Left forelimb (tissue), 1 donor: ENCODE results near the gene PLA2R1.
"Not testable (repeated sequence)": the region's sequence is repeated elsewhere in the genome, so short reads cannot be mapped to it uniquely, and the experiment has no call there.

Experiments
- DNase-seq: peaks from one replicate; pipeline ENCODE4 v3.0.0-alpha.2; 2018; ENCODE audit warnings: low spot score

PLA2R1 gene

GRCh38 chr2:159982842-159983785, 79.3 kb downstream of the PLA2R1 start:
- no peak for DNase-seq

GRCh38 chr2:159982270-159982669, 80.1 kb downstream of the PLA2R1 start:
- no peak for DNase-seq

- no peak for DNase-seq
These were observed 85.8 kb downstream of the PLA2R1 start for GRCh38 chr2:159976527-159977160.

- no peak for DNase-seq
These were observed 89.1 kb downstream of the PLA2R1 start for GRCh38 chr2:159973325-159973724.

GRCh38 chr2:159971365-159972152, 90.9 kb downstream of the PLA2R1 start:
- DNase-seq = no peak

- not testable (repeated sequence) for DNase-seq
These were observed 91.9 kb downstream of the PLA2R1 start for GRCh38 chr2:159970548-159970947.

- DNase-seq = peak; percentile 65
These were observed 94.0 kb downstream of the PLA2R1 start for GRCh38 chr2:159968279-159968900.

GRCh38 chr2:159963700-159964099, 98.7 kb downstream of the PLA2R1 start:
- no peak for DNase-seq

GRCh38 chr2:159962513-159962912, 99.9 kb downstream of the PLA2R1 start:
- DNase-seq = not testable (repeated sequence)

GRCh38 chr2:159961451-159961850, 101.0 kb downstream of the PLA2R1 start:
- DNase-seq = no peak

- DNase-seq = no peak
These were observed 101.4 kb downstream of the PLA2R1 start for GRCh38 chr2:159961037-159961436.

- DNase-seq = no peak
These were observed 102.0 kb downstream of the PLA2R1 start for GRCh38 chr2:159960414-159960813.

GRCh38 chr2:159959136-159959535, 103.3 kb downstream of the PLA2R1 start:
- DNase-seq = no peak

- DNase-seq = no peak
These were observed 109.1 kb downstream of the PLA2R1 start for GRCh38 chr2:159953136-159953823.

GRCh38 chr2:159946326-159946999, 116.0 kb downstream of the PLA2R1 start:
- no peak for DNase-seq

- DNase-seq = no peak
These were observed 117.5 kb downstream of the PLA2R1 start for GRCh38 chr2:159944874-159945273.

GRCh38 chr2:159942146-159942545, 120.3 kb downstream of the PLA2R1 start:
- no peak for DNase-seq

- no peak for DNase-seq
These were observed 120.7 kb downstream of the PLA2R1 start for GRCh38 chr2:159941729-159942128.

GRCh38 chr2:159939946-159940345, 122.5 kb downstream of the PLA2R1 start:
- DNase-seq = no peak

GRCh38 chr2:159938395-159938794, 124.0 kb downstream of the PLA2R1 start:
- DNase-seq = no peak

GRCh38 chr2:159936471-159936870, 125.9 kb downstream of the PLA2R1 start:
- DNase-seq = no peak
